MM.1S (cell line): ENCODE measurements around the gene IFT74.

Experiments used
- DNase-seq: peaks from one replicate; pipeline ENCODE4 v3.0.0-alpha.2; 2015
- H2AFZ ChIP-seq: fragments of 300-600 bp; sonication (generic); 2 replicates; pipeline ENCODE4 v1.6.0; 2016; ENCODE audit warnings: antibody characterized with exemption, low read length
- H3F3A ChIP-seq: fragments of 300-600 bp; sonication (generic); 2 replicates; pipeline ENCODE4 v1.6.1; 2016; ENCODE audit warnings: mild to moderate bottlenecking, antibody characterized with exemption, low read length, moderate library complexity, mixed read lengths; ENCODE audit not compliant: insufficient read depth
- H3K27ac ChIP-seq: fragments of 300-600 bp; sonication (generic); 2 replicates; pipeline ENCODE4 v1.5.1; 2016; ENCODE audit warnings: mild to moderate bottlenecking, low read length
- H3K27me3 ChIP-seq: fragments of 300-600 bp; sonication (generic); replicated peaks from 2 replicates; pipeline ENCODE4 v1.6.0; 2016; ENCODE audit warnings: low read length; ENCODE audit not compliant: insufficient read depth
- H3K36me3 ChIP-seq: fragments of 300-600 bp; sonication (generic); replicated peaks from 2 replicates; pipeline ENCODE4 v1.6.1; 2016; ENCODE audit warnings: mild to moderate bottlenecking, low read length, mixed read lengths; ENCODE audit not compliant: insufficient read depth
- H3K4me1 ChIP-seq: fragments of 300-600 bp; sonication (generic); 2 replicates; pipeline ENCODE4 v1.6.1; 2016; ENCODE audit warnings: low read length, mixed read lengths
- H3K4me2 ChIP-seq: fragments of 300-600 bp; sonication (generic); 2 replicates; pipeline ENCODE4 v1.6.0; 2016; ENCODE audit warnings: low read depth, low read length
- H3K4me3 ChIP-seq: fragments of 300-600 bp; sonication (generic); 2 replicates; pipeline ENCODE4 v1.5.1; 2016; ENCODE audit warnings: low read length, mixed read lengths
- H3K79me2 ChIP-seq: fragments of 300-600 bp; sonication (generic); 2 replicates; pipeline ENCODE4 v1.6.1; 2016; ENCODE audit warnings: mixed run types, low read length, mixed read lengths
- H3K9ac ChIP-seq: fragments of 300-600 bp; sonication (generic); 2 replicates; pipeline ENCODE4 v1.6.1; 2016; ENCODE audit warnings: low read length, mixed read lengths
- H3K9me2 ChIP-seq: fragments of 300-600 bp; sonication (generic); replicated peaks from 2 replicates; pipeline ENCODE4 v1.6.1; 2016; ENCODE audit warnings: mild to moderate bottlenecking, low read length, mixed read lengths; ENCODE audit not compliant: insufficient read depth
- H3K9me3 ChIP-seq: fragments of 300-600 bp; sonication (generic); replicated peaks from 2 replicates; pipeline ENCODE4 v1.6.1; 2016; ENCODE audit warnings: mild to moderate bottlenecking, low read length, mixed read lengths; ENCODE audit not compliant: insufficient read depth
- H4K20me1 ChIP-seq: fragments of 300-600 bp; sonication (generic); 2 replicates; pipeline ENCODE4 v1.6.1; 2016; ENCODE audit warnings: mild to moderate bottlenecking, low read length, moderate library complexity, mixed read lengths; ENCODE audit not compliant: insufficient read depth
- EZH2 ChIP-seq: fragments of 300-600 bp; sonication (generic); optimal IDR thresholded peaks from 2 replicates; pipeline ENCODE3; 2017; ENCODE audit warnings: low read depth, mild to moderate bottlenecking, antibody characterized with exemption, low read length, mixed read lengths
- EZH2phosphoT487 ChIP-seq: fragments of 300-600 bp; sonication (generic); IDR thresholded peaks from 2 replicates; pipeline ENCODE4 v1.6.1; 2018; ENCODE audit warnings: antibody characterized with exemption, low read length
- TF ChIP-seq, protein P1 (sequence below): fragments of 300-600 bp; sonication (generic); IDR thresholded peaks from 2 replicates; pipeline ENCODE4 v1.5.1; 2016; ENCODE audit warnings: antibody characterized with exemption, low read length, mixed read lengths

IFT74 gene

DNA sequence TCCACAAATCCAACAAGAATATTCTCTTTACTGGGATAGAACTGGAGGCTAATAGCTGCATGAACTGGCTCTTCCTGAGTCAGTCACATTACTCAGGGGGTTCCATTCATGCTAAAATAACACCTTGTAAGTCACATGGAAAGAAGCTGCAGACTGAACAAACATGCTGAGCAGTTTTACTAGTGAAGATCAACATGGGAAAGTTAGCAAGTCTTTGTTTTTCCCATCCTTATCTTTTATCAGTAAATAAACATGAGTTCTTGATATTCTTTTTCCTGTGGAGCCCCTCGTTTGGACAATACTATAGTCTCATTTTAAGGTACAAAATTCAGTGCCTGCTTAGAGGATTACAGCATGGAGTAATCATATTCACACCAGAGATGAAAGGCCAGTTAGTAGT is 109.1 kb downstream of the IFT74 start:
- DNase-seq: no peak
- Histone ChIP-seq H2AFZ (no peak overlapping the region), H3K4me3 (no peak overlapping the region), H3K27ac (no peak overlapping the region), H3K4me2 (no peak overlapping the region), H3K9ac (no peak overlapping the region), H4K20me1 (no peaks in the 10 kb centered on the region), H3K9me2 (no peaks in the 10 kb centered on the region), H3K79me2 (no peaks in the 10 kb centered on the region), H3K4me1 (no peaks in the 10 kb centered on the region), H3F3A (no peaks in the 10 kb centered on the region), H3K27me3 (no peaks in the 10 kb centered on the region), H3K36me3 (no peaks in the 10 kb centered on the region), H3K9me3 (no peaks in the 10 kb centered on the region)
- TF ChIP-seq, protein P1, sequence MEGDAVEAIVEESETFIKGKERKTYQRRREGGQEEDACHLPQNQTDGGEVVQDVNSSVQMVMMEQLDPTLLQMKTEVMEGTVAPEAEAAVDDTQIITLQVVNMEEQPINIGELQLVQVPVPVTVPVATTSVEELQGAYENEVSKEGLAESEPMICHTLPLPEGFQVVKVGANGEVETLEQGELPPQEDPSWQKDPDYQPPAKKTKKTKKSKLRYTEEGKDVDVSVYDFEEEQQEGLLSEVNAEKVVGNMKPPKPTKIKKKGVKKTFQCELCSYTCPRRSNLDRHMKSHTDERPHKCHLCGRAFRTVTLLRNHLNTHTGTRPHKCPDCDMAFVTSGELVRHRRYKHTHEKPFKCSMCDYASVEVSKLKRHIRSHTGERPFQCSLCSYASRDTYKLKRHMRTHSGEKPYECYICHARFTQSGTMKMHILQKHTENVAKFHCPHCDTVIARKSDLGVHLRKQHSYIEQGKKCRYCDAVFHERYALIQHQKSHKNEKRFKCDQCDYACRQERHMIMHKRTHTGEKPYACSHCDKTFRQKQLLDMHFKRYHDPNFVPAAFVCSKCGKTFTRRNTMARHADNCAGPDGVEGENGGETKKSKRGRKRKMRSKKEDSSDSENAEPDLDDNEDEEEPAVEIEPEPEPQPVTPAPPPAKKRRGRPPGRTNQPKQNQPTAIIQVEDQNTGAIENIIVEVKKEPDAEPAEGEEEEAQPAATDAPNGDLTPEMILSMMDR: no peak
- TF ChIP-seq EZH2phosphoT487 (no peak), EZH2 (no peak)

DNA sequence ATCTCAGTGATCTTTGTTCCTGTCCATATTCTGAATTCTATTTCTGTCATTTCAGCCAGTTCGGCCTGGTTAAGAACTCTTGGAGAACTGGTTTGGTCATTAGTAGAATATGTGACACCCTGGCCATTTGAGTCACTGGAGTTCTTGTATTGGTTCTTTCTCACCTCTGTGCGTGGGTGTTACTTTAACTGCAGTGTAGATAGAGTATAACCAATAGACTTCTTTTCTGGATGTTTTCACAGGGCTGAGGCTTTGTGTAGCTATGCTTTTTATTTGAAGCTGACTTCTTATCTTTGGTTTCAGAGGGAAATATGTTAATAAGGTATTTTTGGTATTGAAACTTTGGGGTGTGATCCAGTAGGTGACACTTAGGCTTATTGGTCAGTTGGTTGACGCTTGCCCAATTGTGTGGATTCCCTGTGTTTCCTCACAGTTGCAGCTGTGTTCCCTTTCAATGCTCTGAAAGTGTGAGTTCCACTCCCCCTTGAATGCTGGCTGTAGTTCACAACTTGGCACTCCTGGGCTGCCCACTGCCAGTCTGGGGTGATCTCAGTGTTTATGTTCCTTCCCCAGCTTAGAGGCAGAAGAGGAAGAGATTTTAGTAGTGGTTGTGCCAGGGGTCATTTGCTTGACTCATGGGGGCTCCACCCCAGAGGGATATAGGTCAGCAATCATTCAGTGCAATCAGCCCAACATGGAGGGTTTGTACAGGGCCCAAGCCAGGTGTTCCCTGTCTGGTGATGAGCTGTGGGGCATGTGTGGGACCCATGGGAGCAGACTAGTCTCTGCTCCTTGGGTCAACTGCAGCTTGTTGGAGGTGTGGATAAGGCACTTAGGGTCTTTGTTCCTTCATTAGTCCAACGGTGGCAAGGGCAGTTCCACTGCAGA is 117.9 kb downstream of the IFT74 start:
- no peak overlapping the region for H3K4me2 ChIP-seq
- no peaks in the 10 kb centered on the region for H3F3A ChIP-seq
- H3K27me3 ChIP-seq: no peaks in the 10 kb centered on the region
- DNase-seq: no peak
- H3K9me3 ChIP-seq: no peaks in the 10 kb centered on the region
- no peaks in the 10 kb centered on the region for H3K4me1 ChIP-seq
- no peaks in the 10 kb centered on the region for H4K20me1 ChIP-seq
- no peak overlapping the region for H2AFZ ChIP-seq
- H3K9me2 ChIP-seq: no peaks in the 10 kb centered on the region
- TF ChIP-seq, protein P1: no peak
- TF ChIP-seq EZH2 (no peak), EZH2phosphoT487 (no peak)
- H3K79me2 ChIP-seq: no peaks in the 10 kb centered on the region
- no peaks in the 10 kb centered on the region for H3K36me3 ChIP-seq
- H3K27ac ChIP-seq: no peak overlapping the region
- H3K9ac ChIP-seq: no peak overlapping the region
- no peak overlapping the region for H3K4me3 ChIP-seq

DNA sequence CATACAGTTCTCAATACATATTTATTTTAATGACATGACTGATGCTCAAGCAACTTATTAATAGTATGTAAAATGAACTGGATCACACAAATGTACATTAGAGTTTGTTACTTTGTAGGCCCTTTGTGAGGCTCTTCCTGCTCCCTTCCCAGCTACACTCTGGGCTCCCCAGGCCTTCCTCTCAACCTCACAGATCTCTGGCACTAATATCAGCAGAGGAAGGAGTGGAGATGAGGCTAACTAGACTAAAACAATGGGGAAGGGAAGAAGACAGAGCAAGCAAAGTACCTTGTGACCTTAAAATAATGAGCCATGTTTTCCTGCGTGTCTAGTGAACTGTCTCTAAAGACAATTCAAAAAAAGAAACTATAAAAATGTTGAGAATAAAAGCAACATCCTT is 122.5 kb downstream of the IFT74 start:
- Histone ChIP-seq H3K27me3 (no peaks in the 10 kb centered on the region), H4K20me1 (no peaks in the 10 kb centered on the region), H3K9me3 (no peaks in the 10 kb centered on the region), H3K9me2 (no peaks in the 10 kb centered on the region), H2AFZ (no peak overlapping the region), H3K4me2 (no peak overlapping the region), H3K36me3 (no peaks in the 10 kb centered on the region), H3F3A (no peaks in the 10 kb centered on the region), H3K4me3 (no peak overlapping the region), H3K9ac (no peak overlapping the region), H3K27ac (no peak overlapping the region), H3K79me2 (no peaks in the 10 kb centered on the region), H3K4me1 (no peaks in the 10 kb centered on the region)
- TF ChIP-seq EZH2phosphoT487: no peak
- no peak for TF ChIP-seq EZH2
- TF ChIP-seq, protein P1: no peak
- no peak for DNase-seq
